Measurements from ENCODE around the gene ME3.
A peak's percentile ranks its signal among the peaks of the same experiment; 100 is the strongest.

GRCh38 chr11:86688398-86689179 is 16.2 kb upstream of the ME3 start:
- TF ChIP-seq, protein P1, sequence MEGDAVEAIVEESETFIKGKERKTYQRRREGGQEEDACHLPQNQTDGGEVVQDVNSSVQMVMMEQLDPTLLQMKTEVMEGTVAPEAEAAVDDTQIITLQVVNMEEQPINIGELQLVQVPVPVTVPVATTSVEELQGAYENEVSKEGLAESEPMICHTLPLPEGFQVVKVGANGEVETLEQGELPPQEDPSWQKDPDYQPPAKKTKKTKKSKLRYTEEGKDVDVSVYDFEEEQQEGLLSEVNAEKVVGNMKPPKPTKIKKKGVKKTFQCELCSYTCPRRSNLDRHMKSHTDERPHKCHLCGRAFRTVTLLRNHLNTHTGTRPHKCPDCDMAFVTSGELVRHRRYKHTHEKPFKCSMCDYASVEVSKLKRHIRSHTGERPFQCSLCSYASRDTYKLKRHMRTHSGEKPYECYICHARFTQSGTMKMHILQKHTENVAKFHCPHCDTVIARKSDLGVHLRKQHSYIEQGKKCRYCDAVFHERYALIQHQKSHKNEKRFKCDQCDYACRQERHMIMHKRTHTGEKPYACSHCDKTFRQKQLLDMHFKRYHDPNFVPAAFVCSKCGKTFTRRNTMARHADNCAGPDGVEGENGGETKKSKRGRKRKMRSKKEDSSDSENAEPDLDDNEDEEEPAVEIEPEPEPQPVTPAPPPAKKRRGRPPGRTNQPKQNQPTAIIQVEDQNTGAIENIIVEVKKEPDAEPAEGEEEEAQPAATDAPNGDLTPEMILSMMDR (IDR thresholded peaks at IDR 0.05), result 0 out of 2 replicates have a peak, but pooled peaks have one; percentile 6
- TF ChIP-seq SIN3A (IDR thresholded peaks at IDR 0.05; ENCODE audit: borderline replicate concordance, insufficient read depth, low read depth, low read length) (no peak), REST (IDR thresholded peaks at IDR 0.05; ENCODE audit: insufficient read depth in 1 of 2, low read depth in 2 of 2, low read length in 1 of 2) (no peak), TCF7L2 (IDR thresholded peaks at IDR 0.05; ENCODE audit: low read depth, low read length) (no peak), POLR2AphosphoS5 (IDR thresholded peaks at IDR 0.05; ENCODE audit: low read depth, low read length) (no peak)
